A549 (cell line): Measurements from ENCODE around the gene MFF. TPM values are rescaled to one million over a fixed set of nuclear protein-coding genes. Genes with fewer than 3 reads are reported as not detected.
"Not testable (repeated sequence)": the region's sequence is repeated elsewhere in the genome, so short reads cannot be mapped to it uniquely, and the experiment has no call there.

Source experiments
- ATAC-seq, 2 experiments: fragments of 200-7000 bp in 1 of 2; fragments of >200 bp in 1 of 2; cut with Nextera tagmentation in 1 of 2; cut with Tn5 transposase in 1 of 2; 3 replicates each; pipeline versions ENCODE4 v1.8.0 to v1.9.1; 2018 to 2020; ENCODE audit warnings: mild to moderate bottlenecking in 1 of 2, moderate library complexity in 1 of 2
- CTCF ChIA-PET: fragments of 300-600 bp; sonication (Branson Sonifier 250); formaldehyde crosslinking; extraction: SDS; loops from one replicate; lab custom pipeline; 2021; ENCODE audit warnings: antibody characterized with exemption, inconsistent platforms; lab: Yijun Ruan, JAX
- POLR2A ChIA-PET: fragments of 350-600 bp; formaldehyde crosslinking; extraction: SDS; loops from one replicate; lab custom pipeline; 2021; ENCODE audit warnings: antibody characterized with exemption, inconsistent platforms; lab: Yijun Ruan, JAX
- DNase-seq, 2 experiments: peaks; one replicate each; pipeline versions ENCODE4 v3.0.0 to v3.0.0-alpha.2; 2011 to 2016; ENCODE audit warnings: low read depth in 1 of 2, low spot score in 1 of 2
- FAIRE-seq: peaks from 2 replicates; lab custom pipeline; 2011; peaks lifted over from hg19 to GRCh38; lab: Jason Lieb, UNC
- H3K27ac ChIP-seq, 2 experiments: fragments of >200 bp; sonication (Bioruptor Twin); formaldehyde crosslinking; 3 replicates each; pipeline ENCODE4 v1.5.1; 2016 to 2017
- H3K4me1 ChIP-seq: fragments of >200 bp; sonication (Bioruptor Twin); formaldehyde crosslinking; 3 replicates; pipeline ENCODE4 v1.6.1; 2016
- H3K4me2 ChIP-seq: fragments of >200 bp; sonication (Bioruptor Twin); formaldehyde crosslinking; 3 replicates; pipeline ENCODE4 v1.6.1; 2016
- H3K4me3 ChIP-seq: fragments of >200 bp; sonication (Bioruptor Twin); formaldehyde crosslinking; 3 replicates; pipeline ENCODE4 v1.5.1; 2016
- H3K9me3 ChIP-seq: fragments of >200 bp; sonication (Bioruptor Twin); formaldehyde crosslinking; 3 replicates; pipeline ENCODE4 v1.6.1; 2016
- ATOH8 ChIP-seq: fragments of 250-450 bp; sonication (Bioruptor Pico); IDR thresholded peaks from 2 replicates; pipeline ENCODE4 v1.5.0; 2020; ENCODE audit warnings: low read depth, mild to moderate bottlenecking, moderate library complexity
- BCL3 ChIP-seq: fragments of >200 bp; sonication (Bioruptor Twin); formaldehyde crosslinking; IDR thresholded peaks from 3 replicates; pipeline ENCODE4 v1.6.1; 2016
- BHLHE40 ChIP-seq: IDR thresholded peaks from 2 replicates; pipeline ENCODE4 v1.6.1; 2012; ENCODE audit warnings: low read depth, low read length, inconsistent platforms
- CBX2 ChIP-seq: fragments of 200-600 bp; sonication (generic); IDR thresholded peaks from 2 replicates; pipeline ENCODE4 v1.6.1; 2016; ENCODE audit warnings: low read depth, mild to moderate bottlenecking, borderline replicate concordance
- CBX8 ChIP-seq: fragments of 200-600 bp; sonication (generic); IDR thresholded peaks from 2 replicates; pipeline ENCODE4 v1.6.1; 2016
- CHD4 ChIP-seq: fragments of 200-600 bp; sonication (generic); IDR thresholded peaks from 2 replicates; pipeline ENCODE4 v1.6.1; 2016; ENCODE audit warnings: antibody characterized with exemption, mild to moderate bottlenecking, borderline replicate concordance
- E2F6 ChIP-seq: IDR thresholded peaks from 2 replicates; pipeline ENCODE4 v1.6.1; 2012; ENCODE audit warnings: low read depth, borderline replicate concordance
- EHF ChIP-seq: fragments of 250-450 bp; sonication (Bioruptor Pico); IDR thresholded peaks from 2 replicates; pipeline ENCODE4 v1.5.0; 2020; ENCODE audit warnings: mild to moderate bottlenecking
- EP300 ChIP-seq, 2 experiments: fragments of >200 bp; sonication (Bioruptor Twin); formaldehyde crosslinking; IDR thresholded peaks; 2 replicates in 1 of 2; 3 replicates in 1 of 2; pipeline ENCODE4 v1.6.1; 2016 to 2017
- FOXS1 ChIP-seq: fragments of 250-450 bp; sonication (Bioruptor Pico); IDR thresholded peaks from 2 replicates; pipeline ENCODE4 v1.5.0; 2020; ENCODE audit warnings: mild to moderate bottlenecking, moderate library complexity
- GATA3 ChIP-seq: IDR thresholded peaks from 2 replicates; pipeline ENCODE4 v1.6.1; 2012; ENCODE audit warnings: borderline replicate concordance
- HEYL ChIP-seq: fragments of 250-450 bp; sonication (Bioruptor Pico); IDR thresholded peaks from 2 replicates; pipeline ENCODE4 v1.8.0; 2021; ENCODE audit warnings: mild to moderate bottlenecking, moderate library complexity
- HMGXB4 ChIP-seq: fragments of 250-450 bp; sonication (Bioruptor Pico); IDR thresholded peaks from 2 replicates; pipeline ENCODE4 v1.5.0; 2021; ENCODE audit warnings: mild to moderate bottlenecking, moderate library complexity, borderline replicate concordance
- HOXB13 ChIP-seq: fragments of 250-450 bp; sonication (Bioruptor Pico); IDR thresholded peaks from 2 replicates; pipeline ENCODE4 v1.5.0; 2020; ENCODE audit warnings: low read depth, mild to moderate bottlenecking, moderate library complexity
- HOXB5 ChIP-seq: fragments of 250-450 bp; sonication (Bioruptor Pico); IDR thresholded peaks from 2 replicates; pipeline ENCODE4 v1.5.0; 2020; ENCODE audit warnings: mild to moderate bottlenecking, moderate library complexity
- KDM1A ChIP-seq: fragments of 200-600 bp; sonication (generic); IDR thresholded peaks from 2 replicates; pipeline ENCODE4 v1.6.1; 2016; ENCODE audit warnings: low read depth, mild to moderate bottlenecking
- KDM5A ChIP-seq: fragments of 200-600 bp; sonication (generic); IDR thresholded peaks from 2 replicates; pipeline ENCODE4 v1.6.1; 2016; ENCODE audit warnings: antibody characterized with exemption, mild to moderate bottlenecking
- MYC ChIP-seq: IDR thresholded peaks from 2 replicates; pipeline ENCODE4 v1.6.1; 2012; ENCODE audit warnings: mild to moderate bottlenecking, inconsistent platforms, low read length, improper control_type of control experiment, borderline replicate concordance
- NFE2L2 ChIP-seq: fragments of 150-350 bp; conservative IDR thresholded peaks from 2 replicates; pipeline ENCODE4 v1.6.1; 2014; ENCODE audit warnings: low read length
- POLR2A ChIP-seq: IDR thresholded peaks from 2 replicates; pipeline ENCODE4 v1.6.1; 2012; ENCODE audit warnings: mild to moderate bottlenecking, low read length
- POLR2AphosphoS2 ChIP-seq: conservative IDR thresholded peaks from 2 replicates; pipeline ENCODE4 v1.6.1; 2012; ENCODE audit warnings: low read length, improper control_type of control experiment, inconsistent platforms
- RCOR1 ChIP-seq: fragments of 150-350 bp; IDR thresholded peaks from 2 replicates; pipeline ENCODE4 v1.6.1; 2014; ENCODE audit warnings: antibody characterized with exemption, low read length, low read depth
- RNF2 ChIP-seq: fragments of 200-600 bp; sonication (generic); IDR thresholded peaks from 2 replicates; pipeline ENCODE4 v1.6.1; 2016; ENCODE audit warnings: low read depth, mild to moderate bottlenecking, antibody characterized with exemption, moderate library complexity, borderline replicate concordance
- ZSCAN20 ChIP-seq: fragments of 250-450 bp; sonication (Bioruptor Pico); IDR thresholded peaks from 2 replicates; pipeline ENCODE4 v1.8.0; 2022; ENCODE audit warnings: mild to moderate bottlenecking, moderate library complexity
- WGBS: methylation state at CpG from one replicate; pipeline ENCODE4 v1.1.6; 2017; ENCODE audit errors: missing lambda C conversion rate; 5-methylcytosine and 5-hydroxymethylcytosine counted together
- polyA plus RNA-seq, 4 experiments: library from polyadenylated mRNA; depleted of rRNA in 3 of 4; stranded (reverse); fragments of >200 nt; fragmentation: RNase III in 1 of 4; extraction: RNeasy Plus Mini Kit Qiagen cat#74134 plus additional on column Dnase treatment in 1 of 4; gene quantifications; 2 replicates in 3 of 4; 3 replicates in 1 of 4; pipeline ENCODE4 v1.2.3, GENCODE V29; 2011 to 2017
- TF ChIP-seq, protein P1 (sequence below): IDR thresholded peaks from 2 replicates; pipeline ENCODE4 v1.6.1; 2012

MFF gene
- polyA plus RNA-seq, 2 of the 4 experiments (the other 2 are of a cell fraction), result 135 to 252 TPM

- TF ChIP-seq HOXB5 (CRISPR knock-in tag) (no peak; the same call in none of the 2 replicates), CBX2 (no peak), RCOR1 (no peak), CHD4 (no peak), MYC (no peak), ATOH8 (CRISPR knock-in tag) (no peak), HMGXB4 (no peak), CBX8 (no peak), FOXS1 (CRISPR knock-in tag) (no peak), NFE2L2 (no peak), E2F6 (no peak), BHLHE40 (no peak), RNF2 (no peak), BCL3 (peak; percentile 75; the same call in 2 of the 3 replicates), EP300 (IDR thresholded peaks at IDR 0.05) (peak; percentile 83 to 88; a peak in 4 of 5 replicates), KDM1A (no peak), HEYL (CRISPR knock-in tag) (no peak), GATA3 (0 out of 2 replicates have a peak, but pooled peaks have one; percentile 23), POLR2AphosphoS2 (no peak), EHF (CRISPR knock-in tag) (no peak)
- TF ChIP-seq, protein P1, sequence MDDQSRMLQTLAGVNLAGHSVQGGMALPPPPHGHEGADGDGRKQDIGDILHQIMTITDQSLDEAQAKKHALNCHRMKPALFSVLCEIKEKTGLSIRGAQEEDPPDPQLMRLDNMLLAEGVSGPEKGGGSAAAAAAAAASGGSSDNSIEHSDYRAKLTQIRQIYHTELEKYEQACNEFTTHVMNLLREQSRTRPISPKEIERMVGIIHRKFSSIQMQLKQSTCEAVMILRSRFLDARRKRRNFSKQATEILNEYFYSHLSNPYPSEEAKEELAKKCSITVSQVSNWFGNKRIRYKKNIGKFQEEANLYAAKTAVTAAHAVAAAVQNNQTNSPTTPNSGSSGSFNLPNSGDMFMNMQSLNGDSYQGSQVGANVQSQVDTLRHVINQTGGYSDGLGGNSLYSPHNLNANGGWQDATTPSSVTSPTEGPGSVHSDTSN, result no peak
- TF ChIP-seq, all 56 proteins: peak for 13
Measured at GRCh38 chr2:227378371-227378782, 53.3 kb downstream of the MFF start (continued).

DNA sequence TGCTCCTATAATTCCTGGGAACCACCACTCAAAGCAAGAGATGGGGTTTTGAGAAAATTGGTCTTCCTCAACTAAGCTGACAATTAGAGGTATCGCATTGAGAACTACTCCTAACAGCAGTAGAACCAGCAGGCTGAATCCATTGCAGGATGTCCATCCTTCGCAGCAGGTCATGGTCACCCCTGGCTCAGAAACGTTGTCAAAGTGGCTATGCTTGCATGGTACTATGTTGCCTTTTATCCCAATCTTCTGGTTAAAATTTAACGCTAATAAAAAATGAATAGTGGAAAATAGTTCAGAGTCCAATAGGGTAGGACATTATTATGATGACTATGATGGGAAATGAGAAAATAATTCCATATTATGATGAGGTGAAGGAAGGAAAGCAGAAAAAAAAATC is 54.0 kb downstream of the MFF start, which contains the start of gene TM4SF20:
TSS of gene TM4SF20 (minus strand) at position 212 of the 400 bp plus-strand sequence. CDS start at position 174, 38 bp downstream.
- POLR2A ChIA-PET, result interaction anchor here (1.4 kb wide), 1 partner anchor 9 kb away, joined by 6 read pairs; no protein-coding TSS in a partner anchor
- CTCF ChIA-PET, result interaction anchor here (0.8 to 3.5 kb wide), 8 partner anchors 9 to 387 kb away, joined by 3 to 14 read pairs (median 6); partner anchors contain the start of gene SCYGR1
- no peak for FAIRE-seq
- peak in 1 of 2 experiments; percentile 36; a peak in 3 of 6 replicates for ATAC-seq
- TF ChIP-seq E2F6, result no peak
- no peak for TF ChIP-seq POLR2A
- TF ChIP-seq ZSCAN20 (CRISPR knock-in tag), result no peak
- peak; percentile 63; the same call in 1 of the 2 replicates for TF ChIP-seq HOXB13 (CRISPR knock-in tag)
- TF ChIP-seq KDM5A, result no peak
- no peaks in the 10 kb centered on the region for H3K9me3 ChIP-seq
- H3K4me3 ChIP-seq, result peak within 1 kb of the TSS; percentile 37
- 38% methylated on average over 4 of the region's 4 CpGs for WGBS
- peak in 1 of 2 experiments; percentile 51 for DNase-seq
- peaks cover 55% of the 10 kb centered on the region for H3K4me1 ChIP-seq
- peak within 1 kb of the TSS; percentile 95 to 99 for H3K27ac ChIP-seq
- peak within 1 kb of the TSS; percentile 78 for H3K4me2 ChIP-seq

DNA sequence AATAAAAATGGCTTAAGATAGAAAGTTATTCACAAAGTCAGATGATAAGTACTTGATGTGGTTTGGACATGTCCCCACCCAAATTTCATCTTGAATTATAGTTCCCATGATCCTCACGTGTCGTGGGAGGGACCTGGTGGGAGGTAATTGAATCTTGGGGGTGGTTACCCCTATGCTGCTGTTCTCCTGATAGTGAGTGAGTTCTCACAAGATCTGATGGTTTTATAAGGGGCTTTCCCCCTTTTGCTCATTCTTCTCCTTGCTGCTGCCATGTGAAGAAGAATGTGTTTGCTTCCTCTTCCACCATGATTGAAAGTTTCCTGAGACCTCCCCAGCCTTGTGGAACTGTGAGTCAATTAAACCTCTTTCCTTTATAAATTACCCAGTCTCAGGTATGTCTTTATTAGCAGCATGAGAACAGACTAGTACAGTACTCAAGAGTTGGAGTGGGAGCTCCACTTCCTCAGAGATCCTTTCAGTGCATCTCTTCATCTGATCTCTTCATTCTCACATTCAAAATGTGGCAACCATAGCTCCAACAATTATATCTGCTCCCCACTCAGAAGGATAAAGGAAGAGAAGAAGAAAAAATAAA is 57.3 kb downstream of the MFF start:
- H3K9me3 ChIP-seq, FAIRE-seq, DNase-seq, POLR2A ChIA-PET, H3K4me2 ChIP-seq, H3K4me3 ChIP-seq, ATAC-seq: not testable (repeated sequence)
- WGBS, result 98% methylated on average over 2 of the region's 2 CpGs
- CTCF ChIA-PET, result interaction anchor here (3.5 kb wide), 1 partner anchor 24 kb away, joined by 14 read pairs; no protein-coding TSS in a partner anchor
- Histone ChIP-seq H3K4me1 (peaks cover 58% of the 10 kb centered on the region), H3K27ac (peak overlapping the region; percentile 98 to 99)
